ENCODE results near the gene SCUBE1. TPM values are rescaled to one million over a fixed set of nuclear protein-coding genes. Genes with fewer than 3 reads are reported as not detected.

Gene SCUBE1
- total and polyA plus RNA-seq, 2 of the 4 experiments (the other 2 are of a cell fraction) = not detected

GRCh38 chr22:43177479-43177878 is 165.7 kb downstream of the SCUBE1 start:
- H4K5ac ChIP-seq (ENCODE audit: low read depth, low read length) = no peak overlapping the region
- H3K27me3 ChIP-seq (ENCODE audit: control insufficient read depth, insufficient read depth, low read length) = no peaks in the 10 kb centered on the region
- H4K8ac ChIP-seq (ENCODE audit: low read depth in 2 of 2, low read length in 2 of 2) = no peak overlapping the region
- ChIA-PET POLR2A (ENCODE audit: unreplicated experiment) (no interaction called here), CTCF (interaction anchor here (0.5 kb wide), 1 partner anchor 397 kb away, joined by 4 read pairs; no protein-coding TSS in a partner anchor)
- DNase-seq (no peak), ATAC-seq (ENCODE audit: low read depth) (no peak)
- H3K56ac ChIP-seq (ENCODE audit: extremely low read depth, insufficient read depth, low read length) = no peak overlapping the region
- 100% methylated on average over 1 of the region's 7 CpGs; no CpG with 5 or more reads in 1 of the 2 experiments for WGBS, 2 experiments (ENCODE audit: extremely low coverage in 2 of 2, insufficient read length in 1 of 2)
- no TSS peak for BruUV-seq (replicated peaks)
- H3K4me3 ChIP-seq (ENCODE audit: insufficient read depth, low read depth, low read length) = no peak overlapping the region
- H3K79me1 ChIP-seq (ENCODE audit: low read depth in 1 of 2, low read length in 2 of 2) = peaks cover 0 to 10% of the 10 kb centered on the region in 2 experiments; a peak in 2 of 4 replicates
- H4K91ac ChIP-seq (ENCODE audit: insufficient read depth, low read depth, low read length) = no peak overlapping the region
- H3K27ac ChIP-seq (ENCODE audit: insufficient read depth, low read length) = no peak overlapping the region
- no peak overlapping the region for H2AK9ac ChIP-seq (replicated peaks; ENCODE audit: low read depth, low read length, poor library complexity)
- no peak overlapping the region for H2BK15ac ChIP-seq (ENCODE audit: low read depth, low read length)
- no peak overlapping the region for H2AK5ac ChIP-seq (ENCODE audit: low read depth, low read length)
- dilution Hi-C loops (cut with HindIII; ENCODE audit: low sequenced_read_pairs, unreplicated experiment) = no loop called here
- in situ Hi-C loops (cut with MboI; ENCODE audit: low sequenced_read_pairs) = no loop called here
- H3K9me1 ChIP-seq (ENCODE audit: insufficient read depth, low read length) = no peaks in the 10 kb centered on the region
- H3K4me2 ChIP-seq (ENCODE audit: low read depth, low read length) = no peak overlapping the region
- no peak overlapping the region for H3K9ac ChIP-seq (ENCODE audit: low read depth, low read length)
- no peak overlapping the region for H2BK120ac ChIP-seq (ENCODE audit: low read depth, low read length)
- no peak overlapping the region for H2BK20ac ChIP-seq (ENCODE audit: low read depth, low read length)
- no peak overlapping the region for H3K18ac ChIP-seq (ENCODE audit: low read depth, low read length)
- intact Hi-C loops (cut with micrococcal nuclease) = no loop called here
- H2AFZ ChIP-seq (replicated peaks; ENCODE audit: low read length, poor library complexity) = no peak overlapping the region
- no peak overlapping the region for H3K4ac ChIP-seq (ENCODE audit: low read depth, low read length)
- H3K4me1 ChIP-seq (ENCODE audit: control insufficient read depth, insufficient read depth, low read length) = no peaks in the 10 kb centered on the region
- no peak overlapping the region for H2BK5ac ChIP-seq (ENCODE audit: low read depth, low read length, poor library complexity, severe bottlenecking)
- H3K9me3 ChIP-seq (ENCODE audit: control insufficient read depth, insufficient read depth, low read length) = no peaks in the 10 kb centered on the region
- peaks cover 44% of the 10 kb centered on the region for H3K36me3 ChIP-seq (ENCODE audit: control insufficient read depth, insufficient read depth, low read length)
- H3K14ac ChIP-seq (replicated peaks; ENCODE audit: low read depth, low read length) = no peak overlapping the region
- TF ChIP-seq NFE2L2 (IDR thresholded peaks at IDR 0.05; ENCODE audit: low read depth, low read length) = no peak
- no peak for TF ChIP-seq RAD21 (IDR thresholded peaks at IDR 0.05; ENCODE audit: low read length)
- no peaks in the 10 kb centered on the region; the same call in 1 of the 2 replicates for H4K20me1 ChIP-seq (ENCODE audit: insufficient read depth, low read length)
- no peak overlapping the region for H3K23ac ChIP-seq (ENCODE audit: low read depth, low read length)

Measured in IMR-90 (cell line).